IPS-NIHi7 (cell line): Measurements from ENCODE around the gene TTC39B.

Experiments
- DNase-seq: peaks from one replicate; pipeline ENCODE4 v3.0.0; 2012; ENCODE audit warnings: mixed read lengths; ENCODE audit errors: extremely low spot score

Gene TTC39B

GRCh38 chr9:15227491-15227890 lies 79.5 kb downstream of the TTC39B start:
- no peak for DNase-seq

DNA sequence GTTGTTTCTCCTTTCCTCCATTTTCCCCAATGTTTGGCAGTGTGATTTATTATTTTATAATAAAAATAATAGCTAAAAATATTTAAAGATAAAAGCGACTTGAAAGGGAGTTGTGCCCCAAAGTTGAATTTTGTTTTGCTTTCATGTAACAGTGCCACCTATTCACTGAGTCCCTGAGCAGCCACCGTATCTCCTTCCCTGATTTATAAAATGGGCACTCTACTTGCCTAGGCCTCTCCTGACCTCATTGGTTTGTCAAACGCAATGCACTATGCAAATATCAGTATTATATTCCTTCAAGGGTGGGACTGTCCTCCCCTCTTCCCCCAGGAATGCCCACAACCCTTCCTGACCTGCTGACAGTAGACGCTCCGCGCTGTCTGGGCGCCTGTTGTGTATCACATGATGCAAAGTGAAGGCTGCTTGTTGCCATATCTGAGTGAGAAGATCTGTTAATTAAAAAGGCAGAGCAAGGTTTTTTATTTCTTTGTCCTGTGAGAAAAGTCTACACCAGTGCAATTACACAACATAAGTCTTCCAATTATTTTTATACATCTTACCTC lies 81.4 kb downstream of the TTC39B start:
- DNase-seq, result no peak

- no peak for DNase-seq
Observed at GRCh38 chr9:15222313-15222712, 84.7 kb downstream of the TTC39B start.

- DNase-seq, result no peak
Observed at GRCh38 chr9:15221746-15222145, 85.3 kb downstream of the TTC39B start.

DNA sequence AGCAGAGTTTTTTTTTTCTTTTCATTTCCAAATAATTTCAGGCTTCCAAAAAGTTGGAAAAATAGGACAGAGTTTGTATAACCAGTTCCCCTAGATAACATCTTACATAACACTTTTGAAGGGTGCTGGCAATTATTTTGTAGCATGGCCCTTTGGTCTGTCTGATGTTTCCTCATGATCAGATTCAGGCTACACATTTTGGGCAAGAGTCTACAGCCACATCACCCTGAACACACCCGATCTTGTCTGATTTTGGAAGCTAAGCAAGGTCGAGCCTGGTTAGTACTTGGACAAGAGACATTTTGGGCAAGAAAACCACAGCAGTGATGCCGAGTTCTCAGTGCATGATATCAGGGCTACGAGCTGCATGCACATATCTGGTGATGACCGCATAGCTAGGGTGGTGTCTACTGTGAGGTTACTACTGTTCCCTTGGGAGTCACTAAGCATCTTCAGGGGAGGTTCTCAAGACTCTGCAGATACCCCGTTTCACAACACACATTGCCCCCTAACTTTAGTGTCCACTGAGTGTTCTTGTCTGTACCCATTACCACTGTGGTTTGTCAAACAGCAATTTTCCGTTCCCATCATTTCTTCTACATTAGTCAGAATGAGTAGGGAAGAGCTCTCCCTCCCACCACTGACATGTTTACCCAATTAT lies 86.2 kb downstream of the TTC39B start:
- DNase-seq, result no peak

DNA sequence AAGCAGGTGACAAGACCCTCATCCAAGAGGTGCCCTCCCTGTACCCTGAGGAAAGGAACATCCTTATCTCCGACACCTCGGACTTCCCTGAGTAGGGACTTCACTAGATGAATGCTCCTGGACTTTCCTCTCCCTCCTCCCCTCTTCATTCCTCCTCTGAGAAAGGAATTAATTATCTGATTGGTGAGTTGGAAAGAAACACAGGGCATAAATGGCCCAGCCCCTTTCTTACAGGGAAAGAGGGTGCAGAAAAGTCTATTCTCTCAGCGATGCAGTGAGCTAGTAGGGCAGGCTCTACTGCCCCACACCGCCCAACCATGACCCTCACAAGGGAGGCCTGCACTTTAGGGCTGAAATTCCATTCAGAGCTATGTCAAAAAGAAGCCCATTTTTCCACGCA lies 87.5 kb downstream of the TTC39B start:
- no peak for DNase-seq

GRCh38 chr9:15218994-15219393 lies 88.0 kb downstream of the TTC39B start:
- DNase-seq, result no peak

- DNase-seq, result no peak
Observed at GRCh38 chr9:15213249-15213648, 93.8 kb downstream of the TTC39B start.

GRCh38 chr9:15211815-15212495 lies 95.1 kb downstream of the TTC39B start:
- no peak for DNase-seq

DNA sequence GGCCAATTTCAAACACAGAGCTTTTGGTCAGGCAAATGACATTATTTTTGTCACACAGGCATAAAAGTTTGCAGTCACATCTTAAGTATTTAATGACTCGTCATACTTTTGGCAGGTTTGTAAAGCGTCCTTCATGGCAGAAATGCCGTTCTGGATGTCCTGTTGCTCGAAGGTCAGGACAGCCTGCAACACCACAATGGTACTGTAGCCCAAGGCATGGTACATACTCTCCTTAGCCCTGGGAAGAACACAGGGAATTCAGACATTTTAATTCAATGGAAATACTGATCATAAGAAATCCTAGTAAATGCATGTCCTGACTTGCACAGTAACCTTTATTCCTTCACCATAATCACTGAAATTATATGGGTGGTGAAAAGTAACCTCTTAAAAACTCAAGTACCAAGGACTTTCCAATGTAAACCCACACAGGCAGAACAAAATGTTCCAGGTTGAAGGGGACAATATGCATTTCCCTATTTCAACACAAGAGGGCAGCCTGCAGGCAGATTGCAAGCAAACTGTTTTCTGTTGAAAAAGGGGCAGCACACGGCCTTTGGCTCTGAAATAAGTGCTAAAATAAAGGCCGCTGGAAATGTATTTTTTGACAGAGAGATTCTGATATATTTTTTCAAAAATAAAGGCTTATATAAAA lies 95.7 kb downstream of the TTC39B start:
- peak; percentile 70 for DNase-seq

DNA sequence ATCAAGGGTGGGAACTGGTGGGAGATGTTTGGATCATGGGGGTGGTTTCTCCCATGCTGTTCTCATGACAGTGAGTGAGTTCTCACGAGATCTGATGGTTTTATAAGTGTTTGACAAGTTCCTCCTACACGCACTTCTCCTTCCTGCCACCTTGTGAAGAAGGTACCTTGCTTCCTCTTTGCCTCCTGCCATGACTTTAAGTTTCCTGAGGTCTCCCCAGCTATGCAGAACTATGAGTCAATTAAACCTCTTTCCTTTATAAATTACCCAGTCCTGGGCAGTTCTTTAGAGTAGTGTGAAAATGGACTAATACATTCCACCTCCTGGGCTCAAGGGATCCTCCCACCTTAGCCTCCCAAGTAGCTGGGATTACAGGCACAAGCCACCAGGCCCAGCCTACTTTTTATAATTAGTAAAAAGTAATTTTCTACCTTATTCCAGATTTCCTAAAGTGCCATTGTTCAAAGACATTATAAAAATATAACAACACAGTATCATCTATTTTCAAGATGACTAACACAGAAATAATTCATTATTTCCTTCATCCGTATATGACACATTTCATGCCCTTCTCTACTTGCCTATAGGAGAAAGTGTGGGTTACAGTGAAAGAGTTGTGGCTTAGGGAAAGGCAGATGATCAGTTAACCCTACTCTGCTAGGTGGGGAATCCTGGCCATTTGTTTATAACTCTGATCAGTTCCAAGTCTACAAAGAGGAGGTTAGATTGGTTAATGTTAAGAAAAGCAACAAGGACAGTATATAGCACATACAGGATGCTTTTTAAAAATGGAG lies 99.9 kb downstream of the TTC39B start:
- DNase-seq, result no peak

- DNase-seq, result no peak
Observed at GRCh38 chr9:15205632-15206420, 101.2 kb downstream of the TTC39B start.

DNA sequence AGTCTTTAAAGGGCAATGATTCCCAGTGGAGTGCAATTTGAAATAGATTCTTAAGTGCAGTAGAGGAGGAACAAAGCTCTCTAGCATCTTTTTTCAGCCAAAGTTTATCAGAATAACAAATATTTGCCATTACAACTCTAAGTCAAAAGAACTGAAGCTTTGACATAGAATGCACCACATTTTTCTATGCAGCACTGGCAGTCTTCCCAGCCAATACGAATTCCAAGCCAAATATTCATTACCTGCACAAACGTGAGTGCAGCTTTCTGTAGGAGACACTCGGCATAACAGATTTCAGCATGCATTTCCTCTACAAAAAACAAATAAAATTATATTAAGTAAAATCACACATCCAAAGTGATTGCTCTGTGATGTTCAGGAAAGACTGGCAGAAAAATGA lies 103.4 kb downstream of the TTC39B start:
- no peak for DNase-seq

DNA sequence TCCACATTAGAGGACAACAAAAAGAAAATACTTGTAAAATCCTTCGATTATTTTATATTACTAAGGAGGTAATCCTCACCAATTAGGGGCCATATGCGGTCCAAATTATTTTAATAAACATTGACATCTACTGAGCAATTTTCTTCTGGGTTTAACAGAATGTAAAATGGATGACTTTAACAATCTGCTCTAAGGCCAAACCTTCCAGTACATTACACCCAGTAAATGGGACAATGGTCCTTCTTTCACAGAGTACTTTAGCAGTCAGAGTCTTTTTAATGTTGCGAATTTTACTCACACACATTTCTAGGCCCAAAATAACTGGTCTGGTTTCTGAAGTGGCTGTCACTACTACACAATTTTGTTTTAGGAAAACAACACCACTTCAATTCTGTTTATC lies 106.9 kb downstream of the TTC39B start:
- no peak for DNase-seq

DNA sequence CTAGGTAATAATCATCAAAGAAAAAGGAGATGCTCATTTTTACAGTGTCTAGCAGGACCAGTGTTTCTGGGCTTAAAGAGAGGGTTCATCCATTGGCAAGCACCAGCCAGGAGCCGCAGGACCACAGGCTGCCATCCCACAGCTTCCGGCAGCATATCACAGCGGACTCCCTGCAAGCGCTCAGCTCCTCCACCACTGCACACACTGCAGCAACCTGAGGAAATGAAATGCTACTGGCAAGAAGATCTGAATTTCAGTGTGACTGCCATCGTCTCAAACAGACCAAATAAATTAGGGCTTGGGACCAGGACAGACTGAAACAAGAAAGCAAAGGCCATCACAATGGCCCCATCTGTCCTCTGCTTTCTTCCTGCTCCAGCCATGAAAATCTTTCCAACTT lies 114.2 kb downstream of the TTC39B start:
- DNase-seq, result no peak

- DNase-seq, result no peak
Observed at GRCh38 chr9:15191378-15191777, 115.6 kb downstream of the TTC39B start.

- DNase-seq, result no peak
Observed at GRCh38 chr9:15189481-15189880, 117.5 kb downstream of the TTC39B start.

- no peak for DNase-seq
Observed at GRCh38 chr9:15187589-15187988, 119.4 kb downstream of the TTC39B start.

DNA sequence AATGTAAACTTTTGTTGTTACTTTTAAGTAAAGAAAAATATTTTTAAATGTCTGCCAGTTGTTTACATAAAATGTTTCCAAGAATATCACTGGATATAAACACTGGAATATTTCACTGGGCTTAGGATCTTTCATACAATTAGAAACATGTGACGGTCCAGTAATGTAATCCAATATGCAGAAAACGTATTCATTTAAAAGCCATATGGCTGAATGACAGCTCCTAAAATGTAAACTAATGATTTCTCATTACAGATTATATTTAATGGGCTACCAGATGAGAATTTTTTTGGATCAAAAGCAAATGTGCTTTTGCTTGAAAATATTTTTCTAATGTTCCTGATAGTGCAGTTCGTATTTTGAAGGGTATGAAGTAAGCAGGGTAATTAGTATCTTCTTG lies 124.3 kb downstream of the TTC39B start:
- DNase-seq, result no peak

GRCh38 chr9:15182101-15182551 lies 124.9 kb downstream of the TTC39B start:
- no peak for DNase-seq

- DNase-seq, result no peak
Observed at GRCh38 chr9:15180124-15180523, 126.9 kb downstream of the TTC39B start.
